ENCODE results near the gene UGT2B10.
"Not testable (repeated sequence)": the region's sequence is repeated elsewhere in the genome, so short reads cannot be mapped to it uniquely, and the experiment has no call there.

UGT2B10 gene

DNA sequence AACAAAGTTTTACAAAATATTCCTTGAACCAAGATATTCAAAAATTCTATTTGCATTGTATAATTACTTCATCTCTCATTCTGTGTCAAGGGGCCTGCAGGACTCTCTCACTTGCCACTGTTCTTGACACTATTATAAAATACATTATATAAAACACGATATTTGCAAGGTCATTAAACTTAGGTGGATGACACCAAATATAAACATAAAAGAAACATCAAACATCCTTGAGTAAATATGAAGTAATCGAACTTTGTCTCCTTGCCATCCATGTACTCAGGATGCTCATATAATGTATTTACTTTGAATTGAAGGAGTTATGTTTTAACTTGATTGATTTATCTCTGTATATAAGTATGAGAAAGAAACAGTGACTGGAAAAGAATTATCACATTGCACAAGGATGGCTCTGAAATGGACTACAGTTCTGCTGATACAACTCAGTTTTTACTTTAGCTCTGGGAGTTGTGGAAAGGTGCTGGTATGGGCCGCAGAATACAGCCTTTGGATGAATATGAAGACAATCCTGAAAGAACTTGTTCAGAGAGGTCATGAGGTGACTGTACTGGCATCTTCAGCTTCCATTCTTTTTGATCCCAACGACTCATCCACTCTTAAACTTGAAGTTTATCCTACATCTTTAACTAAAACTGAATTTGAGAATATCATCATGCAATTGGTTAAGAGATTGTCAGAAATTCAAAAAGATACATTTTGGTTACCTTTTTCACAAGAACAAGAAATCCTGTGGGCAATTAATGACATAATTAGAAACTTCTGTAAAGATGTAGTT, at the start of gene UGT2B10:
Gene UGT2B10 (plus strand): TSS at position 378 of the 793 bp plus-strand sequence. CDS start 26 bp downstream, at position 404.
- in situ Hi-C loops (cut with MboI; ENCODE audit: low sequenced_read_pairs): not testable (repeated sequence)

DNA sequence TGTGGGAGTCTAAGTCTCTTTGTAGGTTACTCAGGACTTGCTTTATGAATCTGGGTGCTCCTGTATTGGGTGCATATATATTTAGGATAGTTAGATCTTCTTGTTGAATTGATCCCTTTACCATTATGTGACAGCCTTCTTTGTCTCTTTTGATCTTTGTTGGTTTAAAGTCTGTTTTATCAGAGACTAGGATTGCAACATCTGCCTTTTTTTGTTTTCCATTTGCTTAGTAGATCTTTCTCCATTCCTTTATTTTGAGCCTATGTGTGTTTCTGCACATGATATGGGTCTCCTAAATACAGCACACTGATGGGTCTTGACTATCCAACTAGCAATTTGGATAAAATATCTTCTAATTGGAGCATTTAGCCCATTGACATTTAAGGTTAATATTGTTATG, 44.0 kb upstream of the UGT2B10 start:
- in situ Hi-C loops (cut with MboI; ENCODE audit: low sequenced_read_pairs): not testable (repeated sequence)

DNA sequence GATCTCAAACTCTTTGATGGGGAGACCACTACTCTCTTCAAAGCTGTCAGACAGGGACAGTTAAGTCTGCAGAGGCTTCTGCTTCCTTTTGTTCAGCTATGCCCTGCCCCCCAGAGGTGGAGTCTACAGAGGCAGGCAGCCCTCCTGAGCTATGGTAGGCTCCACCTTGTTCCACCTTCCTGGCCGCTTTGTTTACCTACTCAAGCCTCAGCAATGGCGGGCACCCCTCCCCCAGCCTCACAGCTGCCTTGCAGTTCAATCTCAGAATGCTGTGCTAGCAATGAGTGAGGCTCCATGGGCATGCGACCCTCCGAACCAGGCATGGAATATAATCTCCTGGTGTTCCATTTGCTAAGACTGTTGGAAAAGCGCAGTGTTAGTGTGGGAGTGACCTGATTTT, 42.1 kb upstream of the UGT2B10 start:
- in situ Hi-C loops (cut with MboI; ENCODE audit: low sequenced_read_pairs): no loop called here

DNA sequence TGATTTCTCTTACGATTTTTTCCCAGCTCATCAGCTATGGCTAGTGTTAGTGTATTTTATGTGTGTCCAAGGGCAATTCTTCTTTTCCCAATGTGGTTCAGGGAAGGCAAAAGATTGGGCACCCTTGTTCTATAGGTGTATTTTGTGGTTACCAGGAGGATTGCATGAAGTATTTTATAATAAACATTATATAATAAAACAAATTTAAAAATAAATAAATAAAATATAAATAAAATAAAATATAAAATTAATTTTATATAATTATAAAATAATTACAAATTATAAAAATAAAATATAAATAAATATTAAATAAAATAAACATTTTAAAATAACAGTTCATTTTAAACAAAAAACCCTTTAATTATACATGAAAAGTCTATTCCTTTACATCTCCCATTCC, 35.6 kb upstream of the UGT2B10 start:
- in situ Hi-C loops (cut with MboI; ENCODE audit: low sequenced_read_pairs): no loop called here

DNA sequence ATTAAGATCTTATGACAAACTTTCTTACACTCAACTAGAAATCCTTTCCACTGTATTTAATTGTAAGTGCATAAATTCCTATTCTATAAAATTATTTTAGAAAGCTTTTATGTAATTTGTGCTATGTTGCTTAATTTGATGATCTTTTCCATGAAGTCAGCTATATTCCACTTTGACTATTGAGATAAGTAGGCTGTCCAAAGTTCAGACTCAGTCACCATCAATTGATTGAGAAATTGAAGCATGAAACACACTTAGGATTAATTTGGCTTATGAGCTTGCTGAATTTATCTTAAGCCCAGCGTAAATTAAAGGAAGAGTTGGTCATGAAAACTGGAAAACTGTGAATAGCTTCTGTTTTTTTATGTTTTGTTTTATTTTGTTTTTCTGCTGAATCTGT, 18.7 kb upstream of the UGT2B10 start:
- in situ Hi-C loops (cut with MboI; ENCODE audit: low sequenced_read_pairs): no loop called here

DNA sequence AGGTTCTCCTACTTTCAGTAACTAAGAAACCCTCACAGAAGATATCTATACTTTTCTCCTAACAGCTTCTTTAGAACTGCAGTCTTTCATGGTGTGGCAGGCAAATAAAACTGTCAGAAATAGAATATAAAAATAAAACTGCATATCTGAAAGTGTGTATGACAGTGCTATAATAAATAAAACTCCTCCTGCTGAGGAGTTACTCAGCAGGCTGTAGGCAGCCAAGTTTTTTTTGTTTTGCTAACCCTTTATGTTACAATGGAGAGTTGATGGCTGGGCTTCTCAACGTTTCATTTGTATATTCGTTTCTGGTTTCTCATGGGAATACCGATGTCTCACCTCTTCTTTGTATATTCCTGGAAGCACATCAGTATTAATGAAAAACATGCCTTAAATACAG, 18.2 kb upstream of the UGT2B10 start:
- in situ Hi-C loops (cut with MboI; ENCODE audit: low sequenced_read_pairs): no loop called here

DNA sequence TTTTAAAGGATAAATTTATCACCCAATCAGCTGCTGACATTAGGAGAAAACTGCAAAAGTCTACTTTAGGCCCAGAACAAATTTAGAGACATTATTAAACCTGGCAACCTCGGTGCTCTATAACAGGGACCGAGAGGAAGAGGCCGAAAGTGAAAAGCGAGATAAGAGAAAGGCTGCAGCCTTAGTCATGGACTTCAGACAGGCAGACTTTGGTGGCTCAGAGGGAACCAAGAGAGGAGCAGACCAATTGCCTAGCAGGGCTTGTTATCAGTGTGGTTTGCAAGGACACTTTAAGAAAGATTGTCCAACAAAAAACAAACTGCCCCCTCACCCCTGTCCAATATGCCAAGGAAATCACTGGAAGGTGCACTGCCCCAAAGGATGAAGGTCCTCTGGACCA, 12.8 kb upstream of the UGT2B10 start:
- in situ Hi-C loops (cut with MboI; ENCODE audit: low sequenced_read_pairs): no loop called here

DNA sequence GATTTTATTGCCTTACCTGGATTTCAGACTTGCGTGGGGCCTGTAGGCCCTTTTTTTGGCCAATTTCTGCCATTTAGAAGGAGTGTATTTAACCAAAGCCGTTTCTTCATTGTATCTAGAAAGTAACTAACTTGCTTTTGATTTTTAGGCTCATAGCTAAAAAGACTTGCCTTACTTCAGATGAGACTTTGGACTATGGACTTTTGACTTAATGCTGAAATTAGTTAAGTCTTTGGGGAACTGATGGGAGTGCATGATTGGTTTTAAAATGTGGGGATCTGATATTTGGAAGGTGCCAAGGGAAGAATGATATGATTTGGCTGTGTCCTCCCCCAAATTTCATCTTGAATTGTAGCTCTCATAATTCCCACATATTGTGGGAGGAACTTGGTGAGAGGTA, 7.7 kb upstream of the UGT2B10 start:
- in situ Hi-C loops (cut with MboI; ENCODE audit: low sequenced_read_pairs): no loop called here

DNA sequence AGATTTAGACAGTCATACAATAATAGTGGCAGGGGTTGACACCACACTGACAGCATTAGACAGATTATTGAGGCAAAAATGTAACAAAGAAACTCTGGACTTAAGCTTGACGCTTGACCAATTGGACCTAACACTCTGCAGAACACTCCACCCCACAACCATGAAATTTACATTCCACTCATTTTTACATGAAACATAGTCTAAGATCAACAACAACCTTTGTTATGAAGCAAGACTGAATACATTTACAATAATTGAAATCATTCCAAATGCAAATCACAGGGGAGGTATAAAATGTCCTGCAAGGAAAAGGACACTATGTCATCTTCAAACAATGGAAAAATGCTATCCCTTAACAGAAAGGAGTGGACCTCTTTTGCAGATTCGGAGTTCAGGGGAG, 4.9 kb upstream of the UGT2B10 start:
- in situ Hi-C loops (cut with MboI; ENCODE audit: low sequenced_read_pairs): no loop called here

DNA sequence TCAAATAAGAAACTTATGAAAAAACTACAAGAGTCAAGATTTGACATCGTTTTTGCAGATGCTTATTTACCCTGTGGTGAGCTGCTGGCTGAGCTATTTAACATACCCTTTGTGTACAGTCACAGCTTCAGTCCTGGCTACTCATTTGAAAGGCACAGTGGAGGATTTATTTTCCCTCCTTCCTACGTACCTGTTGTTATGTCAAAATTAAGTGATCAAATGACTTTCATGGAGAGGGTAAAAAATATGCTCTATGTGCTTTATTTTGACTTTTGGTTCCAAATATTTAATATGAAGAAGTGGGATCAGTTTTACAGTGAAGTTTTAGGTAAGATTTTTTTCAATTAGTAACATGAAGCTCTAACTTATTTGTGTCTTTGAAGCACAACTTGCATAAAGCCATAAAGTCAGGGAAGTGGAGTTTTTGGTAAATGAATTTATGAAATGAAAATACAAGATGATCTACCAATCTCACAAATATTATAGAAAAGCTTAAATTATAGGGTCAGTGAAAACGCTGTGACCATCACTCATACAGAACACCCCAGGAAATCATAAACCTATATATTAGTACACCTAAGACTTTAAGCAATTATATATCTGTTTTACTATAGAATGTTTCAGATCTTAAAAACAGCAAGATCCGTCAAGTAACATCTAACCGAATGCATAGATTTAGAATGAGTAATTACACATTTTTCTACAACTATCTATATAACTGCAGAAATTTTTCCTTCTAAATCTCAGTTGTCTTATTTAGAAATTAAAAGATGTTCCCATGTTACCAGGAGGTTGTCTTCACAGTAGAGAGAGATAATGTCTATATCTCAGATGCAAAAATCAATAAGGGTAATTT, 844 bp downstream of the UGT2B10 start:
- in situ Hi-C loops (cut with MboI; ENCODE audit: low sequenced_read_pairs): not testable (repeated sequence)

DNA sequence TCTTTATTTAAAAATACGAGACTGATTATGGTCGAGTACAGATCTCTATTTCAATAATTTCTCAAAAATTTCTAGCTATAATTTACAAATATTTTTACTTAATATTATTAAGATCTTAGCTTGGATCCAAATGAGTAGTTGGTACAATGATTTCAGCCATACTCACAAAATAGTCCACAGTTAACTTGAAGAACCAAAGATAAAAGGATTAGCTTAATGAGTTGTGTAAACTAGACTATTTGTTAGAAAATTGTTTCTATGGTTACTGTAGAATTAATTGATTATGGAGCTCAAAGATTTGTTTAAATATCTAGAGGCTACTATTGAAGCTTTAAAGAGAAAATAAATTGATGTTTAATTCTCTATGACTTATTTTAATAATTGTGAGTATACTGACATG, 1.6 kb downstream of the UGT2B10 start:
- in situ Hi-C loops (cut with MboI; ENCODE audit: low sequenced_read_pairs): no loop called here

DNA sequence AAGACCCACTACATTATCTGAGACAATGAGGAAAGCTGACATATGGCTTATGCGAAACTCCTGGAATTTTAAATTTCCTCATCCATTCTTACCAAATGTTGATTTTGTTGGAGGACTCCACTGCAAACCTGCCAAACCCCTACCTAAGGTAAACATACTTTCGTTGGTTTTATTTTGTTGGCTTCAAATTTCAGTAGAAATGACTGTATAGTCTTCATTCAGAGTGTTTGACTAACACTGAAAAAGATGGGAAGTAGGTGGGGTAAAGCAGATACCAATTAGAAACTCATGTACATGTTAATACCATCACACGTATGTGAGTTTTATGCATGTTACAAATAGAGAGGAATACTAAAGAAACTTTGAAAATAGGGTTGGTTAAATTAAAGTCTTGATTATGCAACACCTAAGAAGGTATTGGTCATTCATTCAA, 2.3 kb downstream of the UGT2B10 start:
- in situ Hi-C loops (cut with MboI; ENCODE audit: low sequenced_read_pairs): not testable (repeated sequence)

DNA sequence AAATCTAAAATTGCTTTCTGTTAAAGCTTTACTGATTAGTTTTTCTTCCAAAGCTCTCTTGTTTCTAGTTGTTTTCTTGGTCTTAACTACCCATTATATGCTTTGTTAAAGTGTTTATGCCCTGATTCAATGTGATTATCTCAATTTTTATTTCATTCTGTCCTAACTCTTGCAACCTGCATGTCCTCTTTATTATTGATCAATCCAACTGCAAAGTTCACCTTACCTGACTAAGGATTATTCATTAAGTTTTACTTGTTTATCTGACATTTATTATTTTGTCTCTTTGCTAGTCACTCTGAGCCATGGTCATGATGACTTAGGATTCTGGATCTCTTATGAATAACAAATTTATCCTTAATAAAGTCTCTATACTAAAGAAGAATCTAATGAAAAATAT, 15.8 kb downstream of the UGT2B10 start:
- in situ Hi-C loops (cut with MboI; ENCODE audit: low sequenced_read_pairs): no loop called here

DNA sequence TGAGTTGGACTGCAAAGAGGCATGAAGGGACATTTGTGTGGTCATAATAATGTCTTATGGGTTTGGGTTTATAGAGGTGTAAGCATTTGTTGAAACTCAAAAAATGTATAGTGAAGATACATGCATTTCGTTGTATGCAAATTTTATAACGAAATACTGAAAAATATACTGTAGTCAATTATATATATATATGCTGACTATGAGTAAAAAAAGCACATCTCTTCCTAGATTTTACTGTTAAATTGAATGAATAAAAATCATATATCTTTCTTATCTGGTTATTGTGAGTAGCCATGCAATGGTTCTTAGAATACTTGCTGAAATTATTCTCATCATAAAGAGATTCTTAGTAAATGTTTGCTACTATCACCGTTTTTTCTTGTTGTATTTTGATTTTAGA, 34.5 kb downstream of the UGT2B10 start:
- in situ Hi-C loops (cut with MboI; ENCODE audit: low sequenced_read_pairs): no loop called here

DNA sequence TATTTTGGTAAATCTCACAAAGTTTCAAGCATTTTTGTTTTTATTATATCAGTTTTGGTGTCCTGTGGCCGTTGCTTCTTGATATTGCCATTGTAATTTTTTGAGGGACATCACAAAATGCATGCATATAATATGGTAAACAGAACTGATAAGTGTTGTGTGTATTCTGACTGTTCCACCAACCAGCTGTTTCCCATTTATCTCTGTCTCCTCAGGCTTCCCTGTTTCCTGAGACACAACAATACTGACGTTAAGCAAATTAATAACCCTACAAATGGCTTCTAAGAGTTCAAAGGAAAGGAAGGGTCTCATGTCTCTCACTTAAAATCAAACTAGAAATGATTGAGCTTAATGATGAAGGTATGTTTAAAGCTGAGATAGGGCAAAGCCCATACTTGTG, 40.0 kb downstream of the UGT2B10 start:
- in situ Hi-C loops (cut with MboI; ENCODE audit: low sequenced_read_pairs): no loop called here

DNA sequence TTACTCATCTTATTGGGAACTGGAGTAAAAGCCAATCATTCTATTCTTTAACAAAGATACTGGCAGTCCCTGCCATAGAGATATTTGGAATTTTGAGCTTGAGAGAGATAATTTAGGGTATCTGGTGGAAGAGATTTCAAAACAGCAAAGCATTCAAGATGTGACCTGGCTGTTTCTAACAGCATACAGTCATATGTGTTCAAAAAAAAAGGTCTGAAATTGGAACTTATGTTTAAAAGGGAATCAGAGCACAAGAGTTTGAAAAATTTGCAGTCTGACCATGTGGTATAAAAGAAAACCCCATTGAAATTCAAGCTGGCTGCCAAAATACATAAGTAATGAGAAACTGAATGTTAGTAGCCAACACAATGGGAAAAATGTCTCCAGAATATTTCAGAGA, 42.2 kb downstream of the UGT2B10 start:
- in situ Hi-C loops (cut with MboI; ENCODE audit: low sequenced_read_pairs): no loop called here

DNA sequence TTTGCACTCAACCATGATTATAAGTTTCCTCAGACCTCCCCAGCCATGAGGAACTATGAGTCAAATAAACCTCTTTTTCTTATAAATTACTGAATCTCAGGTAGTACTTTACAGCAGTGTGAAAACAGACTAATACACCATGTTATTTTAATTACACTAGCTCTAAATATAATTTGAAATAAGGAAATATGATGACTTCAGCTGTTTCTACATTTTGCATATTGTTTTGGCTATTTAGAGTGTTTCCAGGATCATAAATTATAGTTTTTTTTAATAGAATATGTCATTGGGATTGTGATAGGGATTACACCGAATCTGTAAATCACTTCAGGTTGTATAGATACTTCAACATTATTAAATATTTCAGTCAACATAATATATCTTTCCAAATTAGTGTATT, 43.9 kb downstream of the UGT2B10 start:
- in situ Hi-C loops (cut with MboI; ENCODE audit: low sequenced_read_pairs): no loop called here

DNA sequence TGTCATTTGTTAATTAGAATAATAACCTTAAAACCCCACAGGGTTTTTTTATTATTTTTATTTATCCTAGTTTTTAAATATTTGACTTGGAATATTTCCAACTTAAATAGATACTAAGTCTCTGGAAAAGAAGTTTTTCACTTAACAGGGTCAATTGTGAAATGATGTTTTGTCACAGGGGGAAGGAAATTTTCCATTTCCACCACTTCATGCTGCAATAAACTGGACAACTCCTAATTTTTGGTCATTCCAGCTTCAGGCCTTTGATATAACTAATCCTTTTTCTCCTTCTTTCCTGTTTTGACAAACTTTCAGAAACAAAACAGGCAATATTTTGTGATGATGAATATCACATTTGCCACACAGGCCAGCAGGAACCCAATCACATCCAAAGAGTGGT, 45.3 kb downstream of the UGT2B10 start:
- in situ Hi-C loops (cut with MboI; ENCODE audit: low sequenced_read_pairs): no loop called here

DNA sequence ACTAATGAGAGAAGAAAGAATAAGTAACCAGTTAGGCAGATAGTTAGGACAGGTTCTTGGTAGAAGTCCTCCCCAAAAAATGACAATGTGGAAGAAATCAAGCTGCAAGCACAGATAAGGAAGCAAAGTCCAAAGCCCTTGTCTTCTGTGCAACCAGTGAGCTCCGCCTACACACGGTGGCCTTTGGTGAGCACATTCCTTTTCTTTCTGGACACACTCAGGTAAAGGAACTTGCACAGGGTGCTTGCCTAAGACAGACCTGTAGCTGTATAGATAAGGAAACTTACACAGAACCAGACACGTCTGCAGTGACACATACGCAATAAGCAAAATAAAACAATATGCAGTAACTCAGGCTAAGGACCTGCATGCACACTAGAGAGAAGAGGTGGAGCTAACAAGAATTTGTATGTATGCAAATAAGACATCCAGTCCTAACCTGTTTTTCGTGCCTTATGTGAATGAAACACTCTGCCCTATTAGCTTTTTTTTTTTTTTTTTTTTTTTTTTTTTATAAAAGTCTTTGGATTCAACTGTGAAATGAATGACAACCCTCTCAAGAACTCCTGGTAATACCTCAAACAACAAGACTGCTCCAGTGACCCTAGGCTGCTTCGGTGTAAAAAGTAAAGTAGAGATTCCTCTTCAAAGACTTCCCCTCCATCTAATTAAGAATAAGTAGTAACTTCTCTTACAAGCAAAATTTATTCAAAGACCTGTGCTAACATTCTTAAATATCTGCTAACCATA, 48.8 kb downstream of the UGT2B10 start:
- in situ Hi-C loops (cut with MboI; ENCODE audit: low sequenced_read_pairs): no loop called here

DNA sequence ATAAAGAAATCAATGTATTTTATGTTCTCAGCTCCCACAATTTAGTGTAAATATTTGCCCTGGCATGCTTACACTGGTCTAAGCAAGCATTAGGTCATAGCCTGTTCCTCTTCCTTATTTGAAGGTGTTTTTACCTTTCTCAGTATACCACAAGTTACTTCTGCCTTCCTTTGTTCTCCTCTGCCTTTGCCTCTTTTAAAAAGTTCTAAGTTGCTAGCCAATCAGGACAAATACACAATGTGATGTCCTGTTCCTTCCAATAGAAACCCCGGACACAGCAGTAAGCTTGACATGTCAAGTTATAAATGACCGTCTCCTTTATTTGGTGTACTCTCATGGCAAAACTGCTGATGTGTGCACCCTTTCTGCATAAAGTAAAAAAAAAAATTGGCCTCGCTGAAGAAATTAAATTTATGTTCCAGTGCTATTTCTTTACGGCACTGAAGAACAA, 49.4 kb downstream of the UGT2B10 start:
- in situ Hi-C loops (cut with MboI; ENCODE audit: low sequenced_read_pairs): no loop called here

DNA sequence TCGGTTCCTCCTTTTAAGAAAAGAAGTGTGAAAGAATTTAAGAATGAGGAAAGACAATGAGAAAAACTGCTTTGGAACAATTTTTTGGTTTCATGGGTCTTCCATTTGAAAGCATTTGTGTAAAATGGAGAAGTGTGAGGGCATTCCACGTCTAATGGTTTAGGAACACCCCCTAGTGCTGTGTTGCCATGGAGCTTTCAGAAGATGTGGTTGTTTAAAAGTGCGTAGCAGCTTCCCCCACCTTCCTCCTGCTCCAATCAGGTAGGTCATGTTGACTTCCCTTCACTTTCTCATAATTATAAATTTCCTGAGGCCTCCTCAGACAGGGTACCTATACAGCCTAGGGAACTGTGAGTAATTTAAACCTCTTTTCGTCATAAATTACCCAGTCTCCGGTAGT, 50.0 kb downstream of the UGT2B10 start:
- in situ Hi-C loops (cut with MboI; ENCODE audit: low sequenced_read_pairs): no loop called here
